Endothelial cell of umbilical vein (primary cell): ENCODE data around the gene BCOR. TPM values are rescaled to one million over a fixed set of nuclear protein-coding genes. Genes with fewer than 3 reads are reported as not detected.

Source experiments
- Bru-seq: library from RNA; stranded (reverse); fragments of 400-500 nt; gene quantifications from one replicate; lab custom pipeline; 2021; lab: Mats Ljungman, UMichigan
- BruChase-seq, 2 experiments: library from RNA; stranded (reverse); fragments of 400-500 nt; gene quantifications; one replicate each; lab custom pipeline; 2021; lab: Mats Ljungman, UMichigan
- BruUV-seq: library from RNA; stranded (reverse); fragments of 400-500 nt; replicated peaks from 2 replicates; lab custom pipeline; 2021; lab: Mats Ljungman, UMichigan
- CTCF ChIA-PET: fragments of 300-600, 350-600 bp; sonication (Branson Sonifier 250); formaldehyde crosslinking; loops from one replicate; lab custom pipeline; 2021; ENCODE audit warnings: antibody characterized with exemption, inconsistent platforms; lab: Charles Lee
- POLR2A ChIA-PET: fragments of 300-600, 350-600 bp; sonication (Branson Sonifier 250); formaldehyde crosslinking; loops from one replicate; lab custom pipeline; 2021; ENCODE audit warnings: antibody characterized with exemption, inconsistent platforms; lab: Charles Lee
- DNase-seq: peaks from one replicate; pipeline ENCODE4 v3.0.0-alpha.2; 2011; ENCODE audit warnings: low read depth, low spot score
- FAIRE-seq: peaks from 2 replicates; lab custom pipeline; 2011; peaks lifted over from hg19 to GRCh38; lab: Jason Lieb, UNC
- H2AFZ ChIP-seq: 2 replicates; pipeline ENCODE4 v1.6.0; 2012; ENCODE audit warnings: low read depth, low read length, control low read depth, inconsistent platforms
- H3K27ac ChIP-seq: 2 replicates; pipeline ENCODE4 v1.5.1; 2011; ENCODE audit warnings: low read depth, mild to moderate bottlenecking, control low read depth, low read length, moderate library complexity; ENCODE audit not compliant: insufficient read depth
- H3K27me3 ChIP-seq, 2 experiments: 2 replicates each; pipeline versions ENCODE4 v1.6.0 to v1.6.1; 2011; ENCODE audit warnings: low read length in 2 of 2, mixed read lengths in 1 of 2; ENCODE audit not compliant: control insufficient read depth in 2 of 2, insufficient read depth in 2 of 2
- H3K36me3 ChIP-seq, 2 experiments: 2 replicates in 1 of 2; 3 replicates in 1 of 2; pipeline ENCODE4 v1.5.1; 2011; ENCODE audit warnings: low read length in 2 of 2, mild to moderate bottlenecking in 1 of 2, moderate library complexity in 1 of 2; ENCODE audit not compliant: control insufficient read depth in 2 of 2, insufficient read depth in 2 of 2; ENCODE audit errors: extremely low read depth in 1 of 2
- H3K4me1 ChIP-seq: 3 replicates; pipeline ENCODE4 v1.5.1; 2011; ENCODE audit warnings: mild to moderate bottlenecking, low read length; ENCODE audit not compliant: control insufficient read depth, insufficient read depth; ENCODE audit errors: extremely low read depth
- H3K4me2 ChIP-seq: 2 replicates; pipeline ENCODE4 v1.6.1; 2011; ENCODE audit warnings: low read length, control low read depth, mixed read lengths; ENCODE audit not compliant: insufficient read depth
- H3K4me3 ChIP-seq, 3 experiments: fragments of 200-600 bp in 1 of 3; sonication (generic), shearing (Covaris generic) in 1 of 3; replicated peaks in 1 of 3; 2 replicates each; pipeline ENCODE4 v1.5.1; 2011 to 2016; ENCODE audit warnings: control low read depth in 3 of 3, low read length in 3 of 3, mild to moderate bottlenecking in 2 of 3, inconsistent platforms in 1 of 3, low read depth in 1 of 3, moderate library complexity in 1 of 3; ENCODE audit not compliant: insufficient read depth in 1 of 3
- H3K79me2 ChIP-seq: 2 replicates; pipeline ENCODE4 v1.6.0; 2012; ENCODE audit warnings: low read length, inconsistent platforms; ENCODE audit not compliant: control insufficient read depth, insufficient read depth
- H3K9ac ChIP-seq: replicated peaks from 2 replicates; pipeline ENCODE3; 2011; ENCODE audit warnings: low read length, control low read depth; ENCODE audit not compliant: insufficient read depth; ENCODE audit errors: extremely low read depth
- H3K9me1 ChIP-seq: replicated peaks from 3 replicates; pipeline ENCODE4 v1.6.0; 2011; ENCODE audit warnings: mild to moderate bottlenecking, low read length; ENCODE audit not compliant: control insufficient read depth, insufficient read depth; ENCODE audit errors: extremely low read depth
- H3K9me3 ChIP-seq: replicated peaks from 2 replicates; pipeline ENCODE4 v1.5.1; 2012; ENCODE audit warnings: low read length, inconsistent platforms; ENCODE audit not compliant: control insufficient read depth, insufficient read depth
- H4K20me1 ChIP-seq: replicated peaks from 2 replicates; pipeline ENCODE3; 2011; ENCODE audit warnings: mild to moderate bottlenecking, low read length; ENCODE audit not compliant: control insufficient read depth, insufficient read depth; ENCODE audit errors: extremely low read depth
- JUN ChIP-seq: IDR thresholded peaks from 2 replicates; pipeline ENCODE4 v1.6.1; 2011; ENCODE audit warnings: borderline replicate concordance, low read depth; ENCODE audit not compliant: insufficient read length, insufficient read depth
- POLR2A ChIP-seq: IDR thresholded peaks from 2 replicates; pipeline ENCODE4 v1.6.1; 2012; ENCODE audit warnings: low read depth, mild to moderate bottlenecking, control low read depth, low read length
- POLR2AphosphoS5 ChIP-seq: IDR thresholded peaks from 2 replicates; pipeline ENCODE4 v1.6.1; 2012; ENCODE audit warnings: low read depth, mild to moderate bottlenecking, control low read depth, low read length, moderate library complexity; ENCODE audit not compliant: insufficient read depth
- dilution Hi-C: fragments of 300-500 bp; cut with MboI; formaldehyde crosslinking; loops from one replicate; pipeline ENCODE4 v1.15.0; 2019; ENCODE audit warnings: low sequenced_read_pairs; ENCODE audit not compliant: extremely low pct_ligation_motif_present
- intact Hi-C: fragments of 100-400 bp; cut with micrococcal nuclease; formaldehyde crosslinking; loops from one replicate; pipeline ENCODE4 v1.10.0; 2022
- long read RNA-seq: library from polyadenylated mRNA; stranded (forward); transcript quantifications from one replicate; pipeline ENCODE4 v2.0.0, GENCODE V29; 2021
- polyA minus RNA-seq, 3 experiments: library from RNA; depleted of rRNA, polyadenylated mRNA; stranded (reverse); fragments of >200 nt; gene quantifications; 1 replicate in 1 of 3; 2 replicates in 2 of 3; pipeline ENCODE4 v1.2.3, GENCODE V29; 2011
- polyA plus RNA-seq, 4 experiments: library from polyadenylated mRNA; depleted of rRNA in 3 of 4; stranded (reverse) in 3 of 4; unstranded in 1 of 4; fragments of >200 nt; gene quantifications; 2 replicates each; pipeline versions ENCODE4 v1.2.1 to v1.2.3, GENCODE V29; 2011 to 2012; ENCODE audit warnings: missing spikeins in 1 of 4
- total RNA-seq: library from RNA; stranded (reverse); gene quantifications from 2 replicates; pipeline ENCODE4 v1.2.3, GENCODE V29; 2021

The BCOR gene
- total RNA-seq (23.9 and 24.2 TPM in 2 replicates), polyA plus RNA-seq (10.1 and 11.9 TPM in 2 replicates), polyA minus RNA-seq (17.8 and 20.6 TPM in 2 replicates), Bru-seq, nascent RNA (percentile 51 among the genes with signal in this experiment), BruChase-seq, experiment 1, labeled RNA remaining after a 6-hour chase (percentile 49 among the genes with signal in this experiment), BruChase-seq, experiment 2, labeled RNA remaining after a 2-hour chase (percentile 53 among the genes with signal in this experiment)
- 11.0 and 11.3 TPM in 2 replicates for polyA plus RNA-seq (2011; cell fraction: cytosol; rRNA removed)
- polyA plus RNA-seq (2011; cell fraction: nucleus; rRNA removed): 15.7 and 18.2 TPM in 2 replicates
- polyA plus RNA-seq (2012): 19.4 and 20.9 TPM in 2 replicates
- 25.7 TPM for polyA minus RNA-seq (2011; cell fraction: cytosol; rRNA and poly(A)+ RNA removed)
- 12.8 and 13.3 TPM in 2 replicates for polyA minus RNA-seq (2011; cell fraction: nucleus; rRNA and poly(A)+ RNA removed)
- long read RNA-seq, partial matches to known transcripts: 4 of 17 reads
- long read RNA-seq, other reads (novel, unspliced or antisense): 13 of 17 reads

DNA sequence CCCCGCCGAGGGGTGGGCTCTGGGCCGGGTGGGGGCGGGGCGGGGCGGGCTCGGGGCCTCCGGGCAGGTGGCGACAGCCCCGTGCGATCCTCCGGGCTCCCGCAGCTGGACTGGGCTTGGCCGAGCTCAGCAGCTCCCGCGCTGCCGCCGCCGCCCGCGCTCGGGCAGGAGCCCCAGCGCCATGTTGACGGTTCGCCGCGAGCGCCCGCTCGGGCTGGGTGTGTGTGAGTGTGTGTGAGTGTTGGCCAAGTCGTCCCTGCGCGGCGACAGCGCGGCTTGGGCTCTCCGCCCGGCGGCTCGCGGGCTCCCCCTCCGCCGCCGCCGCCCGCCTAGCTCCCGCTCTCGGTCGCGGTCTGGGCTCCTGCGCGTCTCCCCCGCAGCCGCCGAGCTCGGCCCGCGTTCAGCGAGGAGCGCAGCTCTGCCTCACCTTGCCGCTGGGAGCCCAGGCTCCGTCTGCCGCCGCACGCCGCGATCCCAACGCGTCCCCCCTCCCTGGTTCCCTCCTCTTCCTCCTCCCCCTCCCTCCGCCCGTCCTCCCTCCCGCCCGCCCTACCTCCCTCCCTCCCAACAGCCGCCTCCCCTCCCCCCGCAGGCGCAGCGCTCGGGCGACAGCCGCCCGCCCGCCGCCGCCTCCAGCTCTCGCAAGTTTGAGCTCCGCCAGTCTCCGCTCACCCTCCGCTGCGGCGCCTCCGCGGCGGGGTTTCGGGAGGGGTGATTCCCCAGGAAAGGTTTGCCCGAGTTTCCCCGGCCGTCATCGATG, at the start of gene BCOR:
Gene BCOR (minus strand): TSS at position 455 of the 760 bp plus-strand sequence. CDS start 20,029 bp downstream, outside the sequence.
- TF ChIP-seq JUN: no peak
- TF ChIP-seq POLR2A: peak; percentile 74
- TF ChIP-seq POLR2AphosphoS5: peak; percentile 71
- Histone ChIP-seq H3K9me1 (no peaks in the 10 kb centered on the region), H3K9ac (peak within 1 kb of the TSS; percentile 55), H3K27ac (peak within 1 kb of the TSS; percentile 41), H3K79me2 (peaks cover 38% of the 10 kb centered on the region), H3K9me3 (no peaks in the 10 kb centered on the region), H3K4me1 (peaks cover 12% of the 10 kb centered on the region), H3K27me3 (no peaks in the 10 kb centered on the region), H3K36me3 (no peaks in the 10 kb centered on the region), H3K4me2 (peak within 1 kb of the TSS; percentile 67), H4K20me1 (no peaks in the 10 kb centered on the region), H3K4me3 (peak within 1 kb of the TSS; percentile 55 to 72 (median 59)), H2AFZ (no peak within 1 kb of the TSS)
- peak; percentile 38 for FAIRE-seq
- dilution Hi-C loops: no loop called here
- CTCF ChIA-PET: interaction anchor here (0.8 to 2.3 kb wide), 10 partner anchors 8 to 392 kb away, joined by 3 to 8 read pairs (median 4); no protein-coding TSS in a partner anchor
- intact Hi-C loops: loop anchor here (5.0 kb wide), 2 partner anchors 275 to 365 kb away; no protein-coding TSS in a partner anchor
- peak; percentile 51 for DNase-seq
- no TSS peak for BruUV-seq
- POLR2A ChIA-PET: interaction anchor here (0.6 to 0.9 kb wide), 2 partner anchors 11 to 1236 kb away, joined by 3 to 4 read pairs; partner anchors contain the start of gene DDX3X
